Measurements from ENCODE around the gene RBMS2. TPM values are rescaled to one million over a fixed set of nuclear protein-coding genes. Genes with fewer than 3 reads are reported as not detected.
A peak's percentile ranks its signal among the peaks of the same experiment; 100 is the strongest.

The RBMS2 gene
- polyA plus RNA-seq, 3 donors: 5.1 to 8.2 (median 6.5) TPM

DNA sequence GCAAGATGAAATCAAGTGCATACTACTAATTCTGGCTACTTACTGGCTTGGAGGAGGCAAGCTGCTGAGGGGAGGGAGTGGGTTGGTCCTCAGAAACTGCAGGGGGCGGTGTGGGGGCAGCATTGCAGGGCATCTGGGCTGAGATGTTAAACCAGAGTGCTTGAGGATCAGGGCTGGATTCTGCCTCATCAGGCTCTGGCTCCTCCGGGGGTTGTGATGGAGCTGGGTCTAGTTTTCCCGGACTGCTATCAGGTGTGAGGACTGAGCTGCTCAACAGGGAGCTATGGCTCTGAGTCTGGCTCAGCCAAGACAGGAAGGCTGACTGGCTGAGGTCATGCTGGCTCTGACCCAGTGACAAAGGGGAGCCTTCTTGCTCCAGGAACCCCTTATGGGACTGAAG lies 79.9 kb downstream of the RBMS2 start:
- Histone ChIP-seq H3K4me1 (ENCODE audit: control insufficient read depth in 1 of 2, insufficient read depth in 2 of 2, low read length in 2 of 2) (no peaks in the 10 kb centered on the region), H3K79me2 (ENCODE audit: insufficient read depth, low read length) (no peaks in the 10 kb centered on the region), H3K36me3 (replicated peaks in 1 of 2; ENCODE audit: control insufficient read depth in 1 of 2, insufficient read depth in 2 of 2, low read length in 2 of 2) (peaks cover 99 to 100% of the 10 kb centered on the region in 2 donors), H3K27me3 (ENCODE audit: control insufficient read depth in 2 of 2, insufficient read depth in 2 of 2, low read length in 2 of 2) (no peaks in the 10 kb centered on the region), H3K9ac (ENCODE audit: insufficient read depth, low read length, poor library complexity, severe bottlenecking) (no peak overlapping the region), H2AFZ (ENCODE audit: insufficient read depth, low read depth, low read length, poor library complexity, severe bottlenecking) (no peak overlapping the region), H3K9me3 (replicated peaks in 1 of 2; ENCODE audit: control insufficient read depth in 1 of 2, insufficient read depth in 1 of 2, low read length in 2 of 2) (no peaks in the 10 kb centered on the region), H3K4me3 (replicated peaks in 1 of 3; ENCODE audit: low read depth in 2 of 3, low read length in 3 of 3) (no peak overlapping the region), H4K20me1 (ENCODE audit: insufficient read depth, low read length) (peaks cover 61% of the 10 kb centered on the region), H3K4me2 (replicated peaks; ENCODE audit: extremely low read depth, low read length, poor library complexity, severe bottlenecking) (no peak overlapping the region), H3K27ac (ENCODE audit: low read depth in 1 of 2, low read length in 2 of 2) (peak overlapping the region in 1 of 2 donors; percentile 14)
- 96% methylated on average over 3 of the region's 3 CpGs for WGBS (ENCODE audit: insufficient coverage)
- H3K36me3 Mint-ChIP-seq: peaks cover 93 to 100% of the 10 kb centered on the region in 2 donors
- H3K9me3 Mint-ChIP-seq: peaks cover 0 to 3% (median 0%) of the 10 kb centered on the region in 7 donors
- no peak for DNase-seq
- no peaks in the 10 kb centered on the region for H3K4me1 Mint-ChIP-seq
- TF ChIP-seq, protein P1, sequence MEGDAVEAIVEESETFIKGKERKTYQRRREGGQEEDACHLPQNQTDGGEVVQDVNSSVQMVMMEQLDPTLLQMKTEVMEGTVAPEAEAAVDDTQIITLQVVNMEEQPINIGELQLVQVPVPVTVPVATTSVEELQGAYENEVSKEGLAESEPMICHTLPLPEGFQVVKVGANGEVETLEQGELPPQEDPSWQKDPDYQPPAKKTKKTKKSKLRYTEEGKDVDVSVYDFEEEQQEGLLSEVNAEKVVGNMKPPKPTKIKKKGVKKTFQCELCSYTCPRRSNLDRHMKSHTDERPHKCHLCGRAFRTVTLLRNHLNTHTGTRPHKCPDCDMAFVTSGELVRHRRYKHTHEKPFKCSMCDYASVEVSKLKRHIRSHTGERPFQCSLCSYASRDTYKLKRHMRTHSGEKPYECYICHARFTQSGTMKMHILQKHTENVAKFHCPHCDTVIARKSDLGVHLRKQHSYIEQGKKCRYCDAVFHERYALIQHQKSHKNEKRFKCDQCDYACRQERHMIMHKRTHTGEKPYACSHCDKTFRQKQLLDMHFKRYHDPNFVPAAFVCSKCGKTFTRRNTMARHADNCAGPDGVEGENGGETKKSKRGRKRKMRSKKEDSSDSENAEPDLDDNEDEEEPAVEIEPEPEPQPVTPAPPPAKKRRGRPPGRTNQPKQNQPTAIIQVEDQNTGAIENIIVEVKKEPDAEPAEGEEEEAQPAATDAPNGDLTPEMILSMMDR (IDR thresholded peaks at IDR 0.05): no peak
- H3K4me3 Mint-ChIP-seq: no peak overlapping the region
- H3K27me3 Mint-ChIP-seq (ENCODE audit: low read depth in 3 of 3): no peaks in the 10 kb centered on the region
- H3K27ac Mint-ChIP-seq: peak overlapping the region in 2 of 7 donors; percentile 21 to 73
- intact Hi-C loops (cut with micrococcal nuclease): no loop called here

- peak overlapping the region in 1 of 7 donors; percentile 72 for H3K27ac Mint-ChIP-seq
- peaks cover 99 to 100% of the 10 kb centered on the region in 2 donors for H3K36me3 ChIP-seq (replicated peaks in 1 of 2; ENCODE audit: control insufficient read depth in 1 of 2, insufficient read depth in 2 of 2, low read length in 2 of 2)
- H3K4me3 ChIP-seq (replicated peaks in 1 of 3; ENCODE audit: low read depth in 2 of 3, low read length in 3 of 3): no peak overlapping the region
- no peaks in the 10 kb centered on the region for H3K27me3 Mint-ChIP-seq (ENCODE audit: low read depth in 3 of 3)
- H3K79me2 ChIP-seq (ENCODE audit: insufficient read depth, low read length): no peaks in the 10 kb centered on the region
- no peak for DNase-seq
- H3K9ac ChIP-seq (ENCODE audit: insufficient read depth, low read length, poor library complexity, severe bottlenecking): no peak overlapping the region
- TF ChIP-seq, protein P1 (IDR thresholded peaks at IDR 0.05): no peak
- H3K4me1 Mint-ChIP-seq: no peaks in the 10 kb centered on the region
- peaks cover 94 to 100% of the 10 kb centered on the region in 2 donors for H3K36me3 Mint-ChIP-seq
- H3K4me3 Mint-ChIP-seq: no peak overlapping the region
- H4K20me1 ChIP-seq (ENCODE audit: insufficient read depth, low read length): peaks cover 58% of the 10 kb centered on the region
- WGBS (ENCODE audit: insufficient coverage): no CpG with 5 or more reads among the region's 3 CpGs
- H3K4me2 ChIP-seq (replicated peaks; ENCODE audit: extremely low read depth, low read length, poor library complexity, severe bottlenecking): no peak overlapping the region
- no peaks in the 10 kb centered on the region for H3K9me3 ChIP-seq (replicated peaks in 1 of 2; ENCODE audit: control insufficient read depth in 1 of 2, insufficient read depth in 1 of 2, low read length in 2 of 2)
- H3K27ac ChIP-seq (ENCODE audit: low read depth in 1 of 2, low read length in 2 of 2): peak overlapping the region in 1 of 2 donors; percentile 14
- H3K9me3 Mint-ChIP-seq: peaks cover 0 to 3% (median 0%) of the 10 kb centered on the region in 7 donors
- H3K4me1 ChIP-seq (ENCODE audit: control insufficient read depth in 1 of 2, insufficient read depth in 2 of 2, low read length in 2 of 2): no peaks in the 10 kb centered on the region
- no peaks in the 10 kb centered on the region for H3K27me3 ChIP-seq (ENCODE audit: control insufficient read depth in 2 of 2, insufficient read depth in 2 of 2, low read length in 2 of 2)
- intact Hi-C loops (cut with micrococcal nuclease): no loop called here
- H2AFZ ChIP-seq (ENCODE audit: insufficient read depth, low read depth, low read length, poor library complexity, severe bottlenecking): no peak overlapping the region
Observed at GRCh38 chr12:56602239-56602638, 80.6 kb downstream of the RBMS2 start.

All from CD14-positive monocyte (primary cell).